PC-3 (cell line): ENCODE data around the gene ATF7.

Experiments used
- CTCF ChIP-seq: fragments of 300-600 bp; sonication (generic); conservative IDR thresholded peaks from 2 replicates; pipeline ENCODE4 v1.5.1; 2017; ENCODE audit warnings: antibody characterized with exemption, low read depth, mild to moderate bottlenecking, low read length
- EZH2 ChIP-seq: fragments of 300-600 bp; sonication (generic); IDR thresholded peaks from one replicate; pipeline ENCODE4 v1.6.1; 2017; ENCODE audit warnings: antibody characterized with exemption, mild to moderate bottlenecking, low read length; ENCODE audit not compliant: unreplicated experiment
- EZH2phosphoT487 ChIP-seq: fragments of 300-600 bp; sonication (generic); IDR thresholded peaks from 2 replicates; pipeline ENCODE4 v1.6.1; 2018; ENCODE audit warnings: mild to moderate bottlenecking, antibody characterized with exemption, low read length, borderline replicate concordance

GRCh38 chr12:53524476-53524875 is 101.7 kb downstream of the ATF7 start:
- TF ChIP-seq CTCF (no peak), EZH2phosphoT487 (no peak), EZH2 (no peak)
